Thyroid gland (tissue), 4 donors: ENCODE data around the gene C6orf47. TPM values are rescaled to one million over a fixed set of nuclear protein-coding genes. Genes with fewer than 3 reads are reported as not detected.
A peak's percentile ranks its signal among the peaks of the same experiment; 100 is the strongest.

ENCODE experiments used
- DNase-seq, 2 donors: peaks; one replicate each; pipeline ENCODE4 v3.0.0-alpha.2; 2019
- H3K27ac ChIP-seq, 3 donors: fragments of 200-600 bp; sonication (generic); 1 replicate in 2 of 3; 2 replicates in 1 of 3; pipeline ENCODE4 v1.5.1; 2016 to 2019; ENCODE audit warnings: mild to moderate bottlenecking in 1 of 3, moderate library complexity in 1 of 3
- H3K27me3 ChIP-seq: fragments of 200-600 bp; sonication (generic); one replicate; pipeline ENCODE4 v1.5.1; 2019
- H3K36me3 ChIP-seq, 2 donors: fragments of 200-600 bp; sonication (generic); one replicate each; pipeline ENCODE4 v1.5.1; 2016 to 2019
- H3K4me1 ChIP-seq, 2 donors: fragments of 200-600 bp; sonication (generic); one replicate each; pipeline ENCODE4 v1.5.1; 2017 to 2019
- H3K4me3 ChIP-seq, 3 donors: fragments of 200-600 bp; sonication (generic); replicated peaks in 1 of 3; 1 replicate in 2 of 3; 2 replicates in 1 of 3; pipeline ENCODE4 v1.5.1; 2016; ENCODE audit warnings: mild to moderate bottlenecking in 1 of 3
- H3K9me3 ChIP-seq: fragments of 200-600 bp; sonication (generic); one replicate; pipeline ENCODE4 v1.5.1; 2017
- CTCF ChIP-seq, 6 experiments: fragments of 200-600 bp in 3 of 6; fragments of 450-650 bp in 3 of 6; sonication (generic) in 3 of 6; IDR thresholded peaks; one replicate each; pipeline ENCODE4 v1.5.1; 2016 to 2019; ENCODE audit warnings: antibody characterized with exemption in 6 of 6, mild to moderate bottlenecking in 2 of 6, inconsistent platforms in 1 of 6, moderate library complexity in 1 of 6
- POLR2A ChIP-seq, 2 donors: fragments of 450-650 bp; IDR thresholded peaks; one replicate each; pipeline ENCODE4 v1.6.1; 2017; ENCODE audit warnings: antibody characterized with exemption in 2 of 2, mild to moderate bottlenecking in 2 of 2, moderate library complexity in 1 of 2
- WGBS, 2 donors: methylation state at CpG; one replicate each; pipeline ENCODE4 v1.1.5; 2017; 5-methylcytosine and 5-hydroxymethylcytosine counted together
- intact Hi-C: fragments of 100-400 bp; cut with DNase I; formaldehyde crosslinking; loops from one replicate; pipeline ENCODE4 v1.15.1; 2023
- total RNA-seq, 4 donors: library from RNA; depleted of rRNA; stranded (reverse); fragments of >200 nt; gene quantifications; one replicate each; pipeline ENCODE4 v1.2.3, GENCODE V29; 2016

C6orf47 gene
- total RNA-seq, 4 donors from 2014 or later: 23.6 to 32.3 (median 28.7) TPM

GRCh38 chr6:31705931-31706330 is 45.4 kb upstream of the C6orf47 start:
- intact Hi-C loops: no loop called here
- H3K4me1 ChIP-seq: peaks cover 17 to 23% of the 10 kb centered on the region in 2 donors
- no peaks in the 10 kb centered on the region for H3K36me3 ChIP-seq
- no peak overlapping the region for H3K4me3 ChIP-seq
- TF ChIP-seq CTCF (IDR thresholded peaks at IDR 0.05) (no peak), POLR2A (IDR thresholded peaks at IDR 0.05) (no peak)
- no peaks in the 10 kb centered on the region for H3K9me3 ChIP-seq
- H3K27ac ChIP-seq: no peak overlapping the region
- WGBS, 2 donors: 93% methylated on average over 6 of the region's 6 CpGs
- no peak for DNase-seq
- H3K27me3 ChIP-seq: no peaks in the 10 kb centered on the region

- WGBS, 2 donors: 1% methylated on average over 46 to 51 of the region's 54 CpGs
- peak within 1 kb of the TSS; percentile 95 to 99 (median 96) for H3K27ac ChIP-seq
- H3K9me3 ChIP-seq: no peaks in the 10 kb centered on the region
- intact Hi-C loops: loop anchor here (5.0 kb wide), 1 partner anchor 34 kb away; the partner anchor contains the start of gene CLIC1
- H3K4me1 ChIP-seq: peaks cover 20 to 21% of the 10 kb centered on the region in 2 donors
- DNase-seq: peak; percentile 100
- no peaks in the 10 kb centered on the region for H3K27me3 ChIP-seq
- H3K4me3 ChIP-seq: peak within 1 kb of the TSS; percentile 33 to 90 (median 75)
- TF ChIP-seq CTCF (IDR thresholded peaks at IDR 0.05) (no peak), POLR2A (IDR thresholded peaks at IDR 0.05) (peak; percentile 82 to 97)
- H3K36me3 ChIP-seq: peaks cover 0 to 4% of the 10 kb centered on the region in 2 donors
Observed at GRCh38 chr6:31702819-31703716, 42.5 kb upstream of the C6orf47 start, which contains the start of gene ABHD16A. Gene ABHD16A (minus strand): TSS chr6:31703324. CDS start chr6:31703281, 43 bp downstream.

DNA sequence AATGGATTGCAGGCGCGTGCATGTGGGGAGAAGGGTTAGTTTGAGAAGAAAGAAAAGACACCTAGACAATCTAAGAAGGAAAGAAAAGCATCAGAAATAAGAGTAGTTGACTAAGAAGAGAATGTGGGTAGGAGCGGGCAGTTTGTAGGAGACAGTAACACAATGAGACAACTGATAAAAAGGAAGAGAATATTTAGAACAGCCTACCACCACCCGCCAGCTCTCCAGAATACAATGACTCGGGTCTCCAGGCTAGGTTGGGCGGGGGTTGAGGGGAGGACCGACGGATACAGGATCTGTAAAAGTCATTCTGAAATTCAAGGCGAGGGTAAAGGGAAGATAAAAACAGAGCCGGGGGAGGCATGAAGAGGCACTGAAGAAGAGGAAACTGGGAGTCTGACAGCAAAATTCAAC is 41.8 kb upstream of the C6orf47 start:
- peaks cover 0 to 4% of the 10 kb centered on the region in 2 donors for H3K36me3 ChIP-seq
- no peak for DNase-seq
- intact Hi-C loops: loop anchor here (5.0 kb wide), 1 partner anchor 35 kb away; the partner anchor contains the start of gene CLIC1
- no peaks in the 10 kb centered on the region for H3K27me3 ChIP-seq
- 0 to 1% methylated on average over 10 of the region's 10 CpGs for WGBS, 2 donors
- TF ChIP-seq CTCF (IDR thresholded peaks at IDR 0.05) (no peak), POLR2A (IDR thresholded peaks at IDR 0.05) (no peak)
- peaks cover 20 to 21% of the 10 kb centered on the region in 2 donors for H3K4me1 ChIP-seq
- H3K9me3 ChIP-seq: no peaks in the 10 kb centered on the region
- peak overlapping the region; percentile 95 to 99 (median 96) for H3K27ac ChIP-seq
- peak overlapping the region; percentile 33 to 90 (median 75) for H3K4me3 ChIP-seq

- TF ChIP-seq POLR2A (IDR thresholded peaks at IDR 0.05): no peak
- TF ChIP-seq CTCF (IDR thresholded peaks at IDR 0.05): no peak
- intact Hi-C loops: loop anchor here (5.0 kb wide), 1 partner anchor 35 kb away; the partner anchor contains the start of gene CLIC1
- WGBS, 2 donors: 30 to 33% methylated on average over 7 of the region's 7 CpGs
- Histone ChIP-seq H3K4me1 (peaks cover 20 to 21% of the 10 kb centered on the region in 2 donors), H3K4me3 (peak overlapping the region; percentile 33 to 90 (median 75)), H3K27me3 (no peaks in the 10 kb centered on the region), H3K9me3 (no peaks in the 10 kb centered on the region), H3K36me3 (peaks cover 0 to 4% of the 10 kb centered on the region in 2 donors), H3K27ac (peak overlapping the region; percentile 5 to 99 (median 96))
- no peak for DNase-seq
Observed at GRCh38 chr6:31701666-31702404, 41.3 kb upstream of the C6orf47 start.
